GM21381 (cell line): ENCODE measurements around the gene NDST1.

Source experiments
- ATAC-seq: cut with Tn5 transposase; IDR thresholded peaks from one replicate; pipeline ENCODE4 v1.9.1; 2021; ENCODE audit warnings: mild to moderate bottlenecking, moderate library complexity; ENCODE audit not compliant: unreplicated experiment

Gene NDST1

DNA sequence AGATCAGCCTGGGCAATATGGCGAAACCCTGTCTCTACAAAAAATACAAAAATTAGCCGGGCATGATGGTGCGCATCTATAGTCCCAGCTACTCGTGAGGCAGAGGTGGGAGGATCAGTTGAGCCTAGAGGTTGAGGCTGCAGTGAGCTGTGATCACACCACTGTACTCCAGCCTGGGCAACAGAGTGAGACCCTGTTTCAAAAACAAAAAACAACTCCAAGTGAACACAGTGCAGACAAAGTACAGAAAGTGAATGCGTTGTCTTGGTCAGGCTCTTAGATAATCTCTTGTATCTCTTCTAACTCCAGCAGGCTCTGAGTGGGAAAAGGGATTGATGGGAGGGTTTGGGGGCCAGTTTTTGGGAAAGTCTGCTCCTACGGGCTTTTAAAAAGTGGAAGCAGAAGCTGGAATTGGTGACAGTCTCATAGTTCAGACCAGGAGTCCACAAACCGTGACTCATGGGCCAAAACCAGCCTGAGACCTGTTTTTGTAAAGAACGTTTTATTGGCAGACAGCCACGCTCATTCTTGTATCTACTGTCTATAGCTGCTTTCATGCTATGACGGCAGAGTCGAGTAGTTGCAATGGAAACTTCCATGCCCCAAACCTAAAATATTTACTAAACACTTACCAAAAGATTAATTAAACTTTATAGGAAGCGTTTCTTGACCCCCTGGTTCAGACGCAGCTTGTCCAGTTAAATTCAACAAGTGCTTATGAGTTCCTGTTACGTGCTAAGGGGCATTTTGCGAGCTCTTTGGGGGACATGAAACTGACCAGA is 32.9 kb downstream of the NDST1 start:
- ATAC-seq = no peak

DNA sequence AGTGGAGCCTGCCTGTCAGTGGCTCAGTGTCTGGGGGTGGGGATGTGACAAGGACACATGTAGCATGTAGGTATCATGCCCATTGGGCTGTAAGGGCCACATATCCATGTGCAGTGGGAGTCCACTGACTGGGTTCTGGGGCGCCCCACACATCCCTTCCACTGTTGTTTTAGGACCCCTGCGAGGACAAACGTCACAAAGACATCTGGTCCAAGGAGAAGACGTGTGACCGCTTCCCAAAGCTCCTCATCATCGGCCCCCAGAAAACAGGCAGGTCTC is 33.4 kb downstream of the NDST1 start:
- no peak for ATAC-seq

DNA sequence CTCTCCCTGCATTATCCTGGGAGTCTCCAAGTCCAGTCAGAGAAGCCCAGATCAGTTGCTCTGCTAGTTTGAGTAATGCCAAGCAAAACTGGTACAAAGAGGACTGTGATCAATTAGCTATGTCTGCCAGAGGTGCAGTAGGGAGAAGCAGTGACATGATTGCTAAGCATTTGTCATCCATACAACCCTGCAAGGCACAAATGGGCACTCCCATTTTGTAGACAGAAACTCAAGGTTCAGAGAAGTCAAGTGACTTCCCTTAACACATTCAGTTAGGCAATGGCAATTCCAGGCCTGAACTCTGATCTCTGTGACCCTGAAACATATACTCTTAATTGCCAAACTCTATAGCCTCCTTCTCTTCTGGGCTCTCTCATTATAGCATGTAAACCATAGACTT is 34.0 kb downstream of the NDST1 start:
- no peak for ATAC-seq

DNA sequence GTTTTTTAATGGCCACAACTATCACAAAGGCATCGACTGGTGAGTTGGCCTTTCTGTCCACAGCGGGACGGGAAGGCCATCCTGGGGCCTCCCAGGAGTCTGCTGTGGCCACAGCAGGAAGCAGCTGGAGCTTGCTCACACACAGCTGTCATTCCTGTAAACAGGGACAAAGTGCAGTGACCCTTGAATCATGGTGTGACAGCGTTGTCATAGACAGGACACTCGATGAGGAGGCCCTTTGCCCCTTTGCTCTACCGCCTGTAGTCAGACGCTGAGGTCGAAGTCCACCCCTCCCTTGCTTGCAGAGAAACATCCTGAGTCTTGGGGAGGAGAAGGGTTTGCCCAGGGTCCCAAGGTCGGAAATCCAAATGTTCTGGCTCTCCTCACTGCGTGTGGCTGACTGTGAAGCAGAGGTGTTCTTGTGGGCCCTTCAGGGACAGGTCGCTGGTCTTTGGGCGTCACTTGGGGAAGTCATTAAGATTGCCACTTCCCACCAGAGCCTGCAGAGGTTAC is 35.1 kb downstream of the NDST1 start:
- ATAC-seq = no peak

DNA sequence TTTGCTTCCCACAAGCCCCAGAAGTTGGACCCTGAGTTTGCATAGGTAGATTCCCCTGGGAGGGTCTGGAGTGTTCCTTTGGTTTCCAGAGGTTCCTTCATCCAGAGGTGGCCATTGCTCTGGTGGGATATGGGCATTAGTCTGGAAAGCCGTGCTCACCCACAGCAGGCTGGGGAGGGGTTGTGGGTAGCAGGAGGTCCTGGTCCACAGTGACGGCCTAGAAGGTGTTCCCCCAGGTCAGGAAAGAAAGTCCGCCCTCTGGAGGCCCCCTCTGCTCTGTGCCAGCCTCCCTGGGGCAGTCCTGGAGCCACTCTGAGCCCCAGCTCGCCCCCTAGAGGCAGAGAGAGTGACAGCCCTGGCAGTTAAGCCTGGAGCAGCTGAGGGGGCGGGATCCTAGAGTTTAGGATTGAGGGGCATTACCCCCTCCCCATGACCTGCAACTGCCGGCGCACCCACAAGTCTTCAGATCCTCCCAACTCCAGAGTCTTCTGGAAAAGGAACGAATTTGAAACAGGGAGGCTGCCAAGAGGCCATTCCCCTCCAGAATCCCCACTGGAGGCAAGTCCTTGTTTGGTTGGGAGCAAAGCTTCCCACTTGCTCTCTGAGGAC is 36.8 kb downstream of the NDST1 start:
- peak; percentile 91 for ATAC-seq

DNA sequence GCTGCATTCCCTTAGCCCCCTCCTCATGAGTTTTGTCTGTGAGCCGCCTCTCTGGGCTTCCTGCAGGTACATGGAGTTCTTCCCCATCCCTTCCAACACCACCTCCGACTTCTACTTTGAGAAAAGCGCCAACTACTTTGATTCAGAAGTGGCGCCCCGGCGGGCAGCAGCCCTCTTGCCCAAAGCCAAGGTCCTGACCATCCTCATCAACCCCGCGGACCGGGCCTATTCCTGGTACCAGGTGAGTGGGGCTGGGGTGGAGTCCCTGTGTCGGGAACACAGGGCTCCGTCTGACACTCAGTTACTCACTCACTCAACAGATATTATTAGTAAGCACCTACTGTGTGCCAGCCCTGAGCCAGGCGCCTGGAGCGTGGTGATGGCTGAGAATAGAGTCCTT is 37.3 kb downstream of the NDST1 start:
- no peak for ATAC-seq

DNA sequence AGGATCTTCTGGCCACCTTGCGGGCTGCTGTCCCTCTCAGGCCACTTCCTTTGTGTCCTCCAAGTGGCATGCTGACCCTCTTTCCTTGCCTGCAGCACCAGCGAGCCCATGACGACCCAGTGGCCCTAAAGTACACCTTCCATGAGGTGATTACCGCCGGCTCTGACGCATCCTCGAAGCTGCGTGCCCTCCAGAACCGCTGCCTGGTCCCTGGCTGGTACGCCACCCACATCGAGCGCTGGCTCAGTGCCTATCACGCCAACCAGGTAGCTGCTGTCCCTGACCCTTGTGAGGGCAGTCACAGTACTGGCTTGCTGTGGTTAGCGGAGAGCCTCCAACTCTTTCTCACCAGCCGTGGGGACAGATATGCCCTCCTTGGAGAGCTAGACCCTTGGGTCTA is 40.2 kb downstream of the NDST1 start:
- ATAC-seq = no peak

DNA sequence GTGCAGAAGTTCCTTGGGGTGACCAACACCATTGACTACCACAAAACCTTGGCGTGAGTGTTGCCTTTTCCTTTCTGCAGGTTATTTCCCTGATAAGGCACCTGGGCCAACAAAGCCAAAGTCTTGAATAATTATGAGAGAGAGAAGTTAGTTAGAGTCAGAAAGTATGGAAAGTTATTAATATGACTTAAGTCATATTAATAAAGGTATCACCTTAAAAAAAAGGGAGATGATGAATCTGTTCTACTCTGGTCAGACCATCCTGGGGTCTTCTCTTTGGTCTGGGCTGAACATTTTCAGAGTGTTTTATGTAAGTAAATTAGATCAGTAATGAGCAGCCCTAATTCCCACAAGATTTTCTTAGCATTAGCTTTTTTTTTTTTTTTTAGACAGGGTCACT is 41.8 kb downstream of the NDST1 start:
- ATAC-seq = no peak

DNA sequence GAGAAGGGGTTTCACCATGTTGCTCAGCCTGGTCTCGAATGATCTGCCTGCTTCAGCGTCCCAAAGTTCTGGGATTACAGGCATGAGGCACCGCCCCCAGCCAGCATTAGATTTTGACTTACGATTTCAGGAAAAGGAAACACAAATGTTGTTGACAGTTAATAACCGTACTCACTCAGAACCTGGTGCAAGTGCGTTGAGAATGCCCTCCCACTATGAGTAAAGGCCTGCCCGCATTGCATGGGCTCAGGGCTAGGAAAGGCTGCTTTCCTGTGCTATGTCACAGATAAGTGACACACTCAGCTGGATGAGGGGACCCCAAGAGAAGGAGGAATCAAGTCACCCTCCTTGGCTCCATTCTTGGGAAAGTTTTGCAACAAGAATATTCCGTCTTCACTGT is 42.4 kb downstream of the NDST1 start:
- ATAC-seq = no peak

DNA sequence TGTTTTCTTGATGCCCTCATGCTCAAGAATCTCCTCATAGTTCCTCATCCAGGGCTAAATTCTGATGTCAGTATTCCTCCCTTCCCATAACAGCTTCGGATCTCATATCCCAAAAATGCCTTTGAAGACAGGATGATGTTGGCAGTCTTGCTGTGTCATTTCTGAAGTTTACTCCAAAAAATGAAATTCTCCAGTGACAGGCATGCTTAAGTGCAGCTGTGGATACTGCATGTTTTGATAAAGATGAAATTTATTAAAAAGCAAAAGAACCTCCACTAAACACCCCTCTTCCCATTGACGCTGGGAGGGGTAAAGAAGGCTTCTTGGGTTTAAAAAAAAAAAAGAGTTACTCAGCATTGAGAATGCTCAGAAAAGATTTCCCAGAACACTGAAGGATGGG is 43.1 kb downstream of the NDST1 start:
- no peak for ATAC-seq

DNA sequence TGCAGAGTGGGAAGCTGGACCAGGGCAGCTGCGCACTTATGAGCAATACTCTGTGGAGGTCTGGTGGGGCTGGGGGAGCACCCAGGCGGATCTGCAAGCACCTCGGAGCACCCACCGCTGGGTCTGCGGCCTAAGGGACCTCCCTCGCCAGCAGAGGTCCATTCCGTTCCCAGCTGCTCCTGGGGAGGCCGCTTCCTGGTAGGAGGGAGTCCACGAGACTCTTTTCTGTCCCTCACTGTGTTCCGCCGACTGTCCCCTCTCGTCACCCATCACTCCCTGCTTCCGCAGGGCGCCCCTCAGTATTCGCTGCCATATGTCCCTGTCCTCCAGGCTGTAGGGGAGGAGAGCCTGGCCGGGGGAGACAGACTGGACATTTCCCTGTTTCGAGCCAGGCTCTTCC is 45.5 kb downstream of the NDST1 start:
- no peak for ATAC-seq

DNA sequence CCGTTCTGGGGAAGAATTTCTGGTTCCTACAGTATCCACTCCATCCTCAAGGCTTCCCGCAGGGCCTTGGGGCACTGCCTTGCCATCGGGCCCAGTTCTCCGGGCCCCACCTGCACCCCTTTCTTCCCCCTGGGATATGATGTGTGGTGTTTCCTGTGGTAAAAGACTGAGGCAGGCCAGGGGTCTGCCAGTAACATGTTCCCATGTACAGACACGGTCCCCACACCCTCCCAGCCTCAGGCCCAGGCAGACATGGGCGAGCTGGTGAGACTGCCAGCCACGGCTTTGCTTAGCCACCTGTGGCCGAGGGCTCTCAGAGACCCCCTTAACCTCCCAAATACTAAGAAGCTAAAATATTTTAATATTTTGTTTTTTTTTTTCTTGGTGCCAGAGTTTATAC is 46.0 kb downstream of the NDST1 start:
- no peak for ATAC-seq

DNA sequence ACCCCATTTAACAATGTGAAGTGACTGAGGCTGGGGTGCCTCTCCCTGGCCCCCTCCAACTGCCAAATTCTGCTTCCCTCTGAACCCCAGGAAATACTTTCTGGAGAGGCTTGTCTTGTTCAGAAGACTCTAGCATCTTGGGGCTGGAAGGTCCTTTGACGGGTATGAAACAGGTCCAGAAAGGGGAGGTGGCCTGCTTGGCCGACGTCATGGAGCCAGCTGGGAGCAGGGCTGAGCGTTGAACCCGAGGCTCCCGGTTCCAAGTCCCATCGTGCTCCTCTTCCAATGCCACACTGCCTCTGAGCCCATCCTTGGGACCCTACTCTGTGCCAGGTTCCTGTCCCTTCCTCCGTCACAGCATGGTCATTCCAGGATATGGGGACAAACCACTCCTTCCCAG is 46.9 kb downstream of the NDST1 start:
- no peak for ATAC-seq

DNA sequence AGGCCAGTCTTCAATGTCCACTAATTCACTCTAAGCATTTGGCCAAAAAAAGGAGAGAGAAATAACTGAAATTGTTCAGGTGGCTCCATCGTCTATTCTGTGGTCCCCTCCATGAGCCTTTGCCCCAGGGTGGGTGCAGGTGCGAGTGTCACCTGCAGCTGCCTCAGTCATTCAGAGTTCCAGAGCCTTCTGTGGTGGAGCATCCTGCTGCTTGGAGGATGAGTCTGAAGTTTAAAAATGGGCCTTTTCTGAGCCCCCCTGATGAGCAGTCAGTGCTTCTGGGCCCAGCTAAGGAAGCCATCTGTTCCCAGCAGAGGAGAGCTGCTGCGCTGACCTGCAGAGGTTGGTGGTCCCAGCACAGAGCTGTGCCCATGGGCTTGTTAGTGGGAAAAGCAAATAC is 48.2 kb downstream of the NDST1 start:
- no peak for ATAC-seq

DNA sequence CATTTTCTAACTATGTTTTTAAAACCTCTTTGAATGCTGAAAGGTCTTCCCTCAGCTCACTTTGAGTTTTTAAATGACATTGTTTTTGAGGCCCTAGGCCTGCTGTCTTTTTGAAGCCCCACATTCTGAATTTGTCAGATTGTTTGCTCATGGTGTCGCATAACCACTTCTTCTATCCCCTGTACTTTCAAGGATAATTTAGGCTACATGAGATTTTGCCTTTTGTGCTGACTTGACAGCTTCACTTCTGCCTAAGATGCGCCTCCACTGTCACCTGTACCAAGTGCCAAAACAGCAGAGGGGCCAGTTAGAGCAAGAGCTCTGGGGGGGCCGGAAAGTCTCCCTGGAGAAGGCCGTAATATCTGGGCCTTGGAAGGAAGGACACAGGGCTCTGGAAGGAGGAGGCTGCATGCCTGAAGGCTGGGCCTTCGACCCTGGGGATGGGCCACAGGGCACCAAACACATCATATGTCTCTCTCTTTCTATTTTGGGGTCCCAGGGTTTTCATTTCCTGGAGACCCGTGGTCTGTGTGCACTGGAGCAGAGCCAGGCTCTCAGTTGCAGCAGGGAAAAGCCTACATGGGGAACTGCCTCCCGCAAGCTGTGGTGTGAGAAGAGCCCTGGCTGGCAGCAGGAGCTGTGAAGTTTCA is 49.1 kb downstream of the NDST1 start:
- ATAC-seq = no peak

DNA sequence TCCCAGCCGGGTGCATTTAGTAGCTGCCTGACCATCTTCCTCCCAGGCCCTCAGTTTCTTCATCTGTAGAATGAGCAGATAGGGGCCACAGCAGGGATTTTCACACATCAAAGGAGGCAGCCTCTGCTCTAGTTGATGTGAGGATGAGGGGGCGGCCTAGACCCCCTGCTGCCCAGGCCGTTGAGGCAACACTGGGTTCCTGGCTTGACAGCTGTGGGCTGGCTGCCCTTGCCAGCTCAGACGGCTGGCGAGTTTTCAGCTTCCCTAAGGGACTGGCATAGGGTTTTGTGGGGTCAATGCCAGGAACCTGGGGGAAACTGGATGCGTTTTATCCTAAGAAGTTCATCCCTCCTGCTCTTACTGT is 49.6 kb downstream of the NDST1 start:
- no peak for ATAC-seq

DNA sequence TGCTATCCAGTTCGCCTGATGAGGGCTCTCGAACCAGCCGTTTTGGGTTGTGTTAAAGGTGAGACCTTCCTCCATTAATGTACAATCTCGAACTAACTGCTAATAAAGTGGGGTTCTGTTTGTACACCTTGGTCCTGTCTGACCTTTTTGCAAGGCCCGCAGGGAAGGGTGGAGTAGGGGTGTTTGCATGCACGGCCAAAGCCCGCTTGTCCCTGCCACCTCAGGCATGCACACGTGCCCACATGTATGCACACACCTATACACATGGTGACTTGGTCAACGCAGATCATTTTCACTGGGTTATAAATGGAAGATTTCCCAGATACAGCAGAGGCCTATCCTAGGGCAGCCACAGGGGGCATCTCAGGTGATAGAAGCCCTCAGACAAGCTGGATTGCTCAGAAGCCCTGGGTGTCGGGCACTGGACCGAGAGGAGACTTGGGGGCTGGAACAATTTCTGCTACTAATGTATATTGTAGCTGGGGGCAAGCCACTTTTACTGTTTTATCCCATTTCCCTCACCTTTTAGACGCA is 50.2 kb downstream of the NDST1 start:
- no peak for ATAC-seq

DNA sequence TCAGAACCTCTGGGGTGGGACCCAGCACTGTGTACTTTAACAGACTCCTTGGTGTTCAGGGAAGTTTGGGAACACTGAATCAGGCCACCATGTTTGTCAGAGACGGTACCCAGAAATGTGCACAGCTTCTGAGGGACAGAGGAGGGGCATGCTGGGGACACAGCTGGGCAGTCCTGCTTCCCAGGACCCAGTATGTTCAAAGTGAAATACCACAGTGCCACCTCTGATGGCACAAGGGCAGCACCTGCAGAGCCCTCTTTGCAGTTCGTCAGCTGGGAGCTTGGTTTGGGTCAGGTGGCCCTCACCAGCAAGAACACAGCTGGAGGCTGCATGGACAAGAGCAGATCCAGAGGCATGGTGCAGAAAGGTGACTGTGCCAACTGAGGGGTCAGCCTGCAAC is 51.2 kb downstream of the NDST1 start:
- no peak for ATAC-seq

DNA sequence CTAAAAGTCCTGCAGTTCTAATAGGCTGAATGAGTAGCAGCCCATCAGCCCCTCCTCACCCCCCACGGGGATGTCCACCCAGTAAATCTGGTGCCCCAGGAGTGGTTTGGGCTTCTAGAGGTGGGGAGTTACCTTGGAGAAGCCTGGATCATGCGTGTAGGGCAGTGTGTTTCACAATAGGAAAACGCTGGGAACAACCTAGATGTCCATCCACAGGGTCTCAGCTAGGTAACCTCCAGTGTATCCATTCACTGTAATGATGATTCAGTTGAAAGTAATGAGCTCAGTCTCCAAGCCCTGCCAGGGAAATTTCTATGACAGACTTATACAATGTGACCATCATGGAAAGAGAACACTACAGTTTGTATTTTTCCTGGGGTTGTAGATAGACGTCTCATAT is 51.8 kb downstream of the NDST1 start:
- ATAC-seq = no peak

DNA sequence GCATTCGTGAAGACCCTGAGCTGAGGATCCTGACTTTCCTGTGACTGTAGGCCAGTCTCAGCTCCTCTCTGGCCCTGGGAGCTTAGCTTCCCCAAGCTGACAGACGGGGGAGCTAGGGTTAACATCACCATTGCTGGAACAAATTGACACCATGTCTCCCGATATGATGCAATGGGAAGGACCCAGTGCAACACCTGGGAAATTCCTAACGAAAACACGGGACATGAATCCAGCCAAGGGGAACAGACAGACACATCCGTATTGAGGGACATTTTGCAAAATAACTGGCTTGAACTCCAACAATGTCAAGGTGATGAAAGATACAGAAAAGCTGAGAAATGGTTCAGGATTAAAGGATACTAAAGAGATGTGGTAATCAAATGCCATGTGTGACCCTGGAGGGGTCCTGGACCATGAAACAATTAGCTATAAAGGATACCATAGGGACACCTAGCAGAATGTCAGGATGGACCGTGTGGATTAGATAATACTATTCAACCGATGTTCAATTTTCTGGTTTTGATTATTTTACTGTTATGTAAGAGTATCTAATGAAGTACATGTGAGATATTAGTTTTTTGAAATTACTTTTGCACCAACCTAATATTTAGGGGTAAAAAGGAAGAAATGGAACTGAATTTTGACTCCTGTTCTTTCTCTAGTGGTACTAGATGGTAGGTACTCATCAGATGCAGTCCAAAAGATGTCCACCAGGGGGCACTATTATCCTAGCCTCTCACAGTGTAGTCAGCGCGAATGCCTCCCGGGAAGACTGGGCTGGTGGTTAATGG is 52.7 kb downstream of the NDST1 start:
- ATAC-seq = peak; percentile 81

DNA sequence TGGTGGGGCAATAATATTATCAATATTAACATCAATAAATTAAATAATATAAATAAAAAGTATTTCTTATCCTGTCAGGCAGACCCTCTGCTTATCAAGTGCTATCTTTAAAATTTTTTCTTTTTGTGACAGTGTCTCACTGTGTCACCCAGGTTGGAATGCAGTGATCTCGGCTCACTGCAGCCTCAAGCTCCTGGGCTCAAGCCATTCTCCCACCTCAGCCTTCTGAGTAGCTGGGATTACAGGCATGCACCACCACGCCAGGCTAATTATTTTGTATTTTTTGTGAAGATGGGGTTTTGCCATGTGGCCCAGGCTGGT is 53.2 kb downstream of the NDST1 start:
- no peak for ATAC-seq
